Caco-2 (cell line): ENCODE results near the gene MRPL58. TPM values are rescaled to one million over a fixed set of nuclear protein-coding genes. Genes with fewer than 3 reads are reported as not detected.

Experiments used
- BruUV-seq: library from RNA; stranded (reverse); fragments of 400-500 nt; replicated peaks from 2 replicates; lab custom pipeline; 2021; lab: Mats Ljungman, UMichigan
- CTCF ChIA-PET: fragments of 300-600 bp; sonication (Branson Sonifier 250); formaldehyde crosslinking; loops from one replicate; lab custom pipeline; 2022; ENCODE audit warnings: antibody characterized with exemption; lab: Charles Lee
- POLR2A ChIA-PET: fragments of 300-600 bp; sonication (Branson Sonifier 250); formaldehyde crosslinking; loops from one replicate; lab custom pipeline; 2022; ENCODE audit warnings: antibody characterized with exemption; lab: Charles Lee
- DNase-seq, 2 experiments: peaks; one replicate each; pipeline versions ENCODE4 v3.0.0 to v3.0.0-alpha.2; 2020 to 2022
- H3K27me3 ChIP-seq: replicated peaks from 2 replicates; pipeline ENCODE4 v1.6.0; 2011; ENCODE audit warnings: low read length; ENCODE audit not compliant: control insufficient read depth, insufficient read depth
- H3K36me3 ChIP-seq: 2 replicates; pipeline ENCODE4 v1.5.1; 2011; ENCODE audit warnings: low read length; ENCODE audit not compliant: control insufficient read depth, insufficient read depth
- H3K4me1 ChIP-seq: fragments of 250-450 bp; sonication (Bioruptor Pico); 2 replicates; pipeline ENCODE4 v1.5.1; 2020; ENCODE audit warnings: mild to moderate bottlenecking
- H3K4me3 ChIP-seq: 2 replicates; pipeline ENCODE4 v1.5.1; 2011; ENCODE audit warnings: low read depth, mild to moderate bottlenecking, control low read depth, low read length
- H3K9me3 ChIP-seq: fragments of 250-450 bp; sonication (Bioruptor Pico); 2 replicates; pipeline ENCODE4 v1.5.1; 2020; ENCODE audit warnings: mild to moderate bottlenecking, moderate library complexity
- H3K27ac Mint-ChIP-seq: one replicate; pipeline ENCODE4 v1.8.0; 2022; ENCODE audit warnings: mixed read lengths; ENCODE audit not compliant: unreplicated experiment
- H3K27me3 Mint-ChIP-seq: one replicate; pipeline ENCODE4 v1.8.0; 2022; ENCODE audit warnings: mixed read lengths; ENCODE audit not compliant: insufficient read depth, unreplicated experiment
- H3K36me3 Mint-ChIP-seq: one replicate; pipeline ENCODE4 v1.8.0; 2022; ENCODE audit warnings: mild to moderate bottlenecking, mixed read lengths; ENCODE audit not compliant: insufficient read depth, unreplicated experiment
- H3K4me1 Mint-ChIP-seq: one replicate; pipeline ENCODE4 v1.8.0; 2022; ENCODE audit warnings: low read depth, mixed read lengths; ENCODE audit not compliant: unreplicated experiment
- H3K4me3 Mint-ChIP-seq: one replicate; pipeline ENCODE4 v1.8.0; 2022; ENCODE audit warnings: mild to moderate bottlenecking, moderate library complexity, mixed read lengths; ENCODE audit not compliant: unreplicated experiment
- H3K9me3 Mint-ChIP-seq: one replicate; pipeline ENCODE4 v1.8.0; 2022; ENCODE audit warnings: mixed read lengths; ENCODE audit not compliant: unreplicated experiment
- CTCF ChIP-seq, 2 experiments: fragments of 200-600 bp in 1 of 2; IDR thresholded peaks; 1 replicate in 1 of 2; 2 replicates in 1 of 2; pipeline versions ENCODE4 v1.5.1 to v1.8.0; 2011 to 2022; ENCODE audit warnings: antibody characterized with exemption in 1 of 2, control low read depth in 1 of 2, inconsistent platforms in 1 of 2, low read depth in 1 of 2, low read length in 1 of 2, mild to moderate bottlenecking in 1 of 2, moderate library complexity in 1 of 2; ENCODE audit not compliant: insufficient read depth in 1 of 2, severe bottlenecking in 1 of 2, unreplicated experiment in 1 of 2
- intact Hi-C: fragments of 100-400 bp; cut with micrococcal nuclease; formaldehyde crosslinking; loops from one replicate; pipeline ENCODE4 v1.10.0; 2022; ENCODE audit not compliant: unreplicated experiment
- total RNA-seq: library from RNA; stranded (reverse); gene quantifications from 2 replicates; pipeline ENCODE4 v1.2.3, GENCODE V29; 2022

Gene MRPL58
- total RNA-seq, 1 experiment from 2014 or later, result 61.0 TPM

GRCh38 chr17:75030161-75030560 is 17.7 kb downstream of the MRPL58 start:
- peaks cover 19% of the 10 kb centered on the region for H3K4me1 Mint-ChIP-seq
- no TSS peak for BruUV-seq
- TF ChIP-seq CTCF (IDR thresholded peaks at IDR 0.05; ENCODE audit: insufficient read depth in 1 of 2, low read depth in 1 of 2, low read length in 1 of 2, severe bottlenecking in 1 of 2, unreplicated experiment in 1 of 2), result no peak
- H3K9me3 Mint-ChIP-seq, result peaks cover 24% of the 10 kb centered on the region
- no peak overlapping the region for H3K4me3 Mint-ChIP-seq
- Histone ChIP-seq H3K27me3 (no peaks in the 10 kb centered on the region), H3K4me3 (no peak overlapping the region), H3K9me3 (peaks cover 1% of the 10 kb centered on the region; the same call in 1 of the 2 replicates), H3K36me3 (no peaks in the 10 kb centered on the region), H3K4me1 (no peaks in the 10 kb centered on the region)
- intact Hi-C loops, result no loop called here
- peaks cover 4% of the 10 kb centered on the region for H3K27me3 Mint-ChIP-seq
- H3K36me3 Mint-ChIP-seq, result peaks cover 32% of the 10 kb centered on the region
- CTCF ChIA-PET, result interaction anchor here (0.6 to 1.1 kb wide), 2 partner anchors 10 to 106 kb away, joined by 3 to 6 read pairs; partner anchors contain the start of gene OTOP2
- POLR2A ChIA-PET, result no interaction called here
- DNase-seq, result no peak
- no peak overlapping the region for H3K27ac Mint-ChIP-seq

- H3K4me1 ChIP-seq, result no peaks in the 10 kb centered on the region
- H3K27ac Mint-ChIP-seq, result peak overlapping the region; percentile 40
- H3K4me1 Mint-ChIP-seq, result peaks cover 30% of the 10 kb centered on the region
- no peaks in the 10 kb centered on the region for H3K9me3 ChIP-seq
- H3K9me3 Mint-ChIP-seq, result peaks cover 24% of the 10 kb centered on the region
- H3K36me3 ChIP-seq, result no peaks in the 10 kb centered on the region
- no peaks in the 10 kb centered on the region for H3K27me3 ChIP-seq
- ChIA-PET POLR2A (interaction anchor here (0.9 kb wide), 1 partner anchor 19 kb away, joined by 5 read pairs; the partner anchor contains the start of gene MRPL58), CTCF (interaction anchor here (0.6 to 1.9 kb wide), 5 partner anchors 19 to 119 kb away, joined by 3 to 7 read pairs (median 3); partner anchors contain the start of gene MRPL58)
- DNase-seq, result peak; percentile 60 to 68
- intact Hi-C loops, result loop anchor here (2.0 kb wide), 1 partner anchor 19 kb away; the partner anchor contains the start of gene MRPL58
- H3K4me3 ChIP-seq, result peak overlapping the region; percentile 91
- BruUV-seq, result no TSS peak
- peak overlapping the region; percentile 94 for H3K4me3 Mint-ChIP-seq
- peaks cover 4% of the 10 kb centered on the region for H3K27me3 Mint-ChIP-seq
- H3K36me3 Mint-ChIP-seq, result peaks cover 34% of the 10 kb centered on the region
- TF ChIP-seq CTCF (IDR thresholded peaks at IDR 0.05; ENCODE audit: insufficient read depth in 1 of 2, low read depth in 1 of 2, low read length in 1 of 2, severe bottlenecking in 1 of 2, unreplicated experiment in 1 of 2), result no peak
Observed at GRCh38 chr17:75031972-75032719, 19.7 kb downstream of the MRPL58 start.

GRCh38 chr17:75032720-75033280 is 20.3 kb downstream of the MRPL58 start:
- no TSS peak for BruUV-seq

More at GRCh38 chr17:75032720-75033280, 20.3 kb downstream of the MRPL58 start:
- POLR2A ChIA-PET, result interaction anchor here (0.9 kb wide), 1 partner anchor 20 kb away, joined by 5 read pairs; the partner anchor contains the start of gene MRPL58
- peak overlapping the region; percentile 40 for H3K27ac Mint-ChIP-seq
- no peak for DNase-seq
- TF ChIP-seq CTCF (IDR thresholded peaks at IDR 0.05; ENCODE audit: insufficient read depth in 1 of 2, low read depth in 1 of 2, low read length in 1 of 2, severe bottlenecking in 1 of 2, unreplicated experiment in 1 of 2), result no peak
- Histone ChIP-seq H3K27me3 (no peaks in the 10 kb centered on the region), H3K36me3 (no peaks in the 10 kb centered on the region), H3K4me1 (no peaks in the 10 kb centered on the region), H3K9me3 (no peaks in the 10 kb centered on the region), H3K4me3 (peak overlapping the region; percentile 91)
- peaks cover 24% of the 10 kb centered on the region for H3K9me3 Mint-ChIP-seq
- peak overlapping the region; percentile 94 for H3K4me3 Mint-ChIP-seq
- H3K27me3 Mint-ChIP-seq, result peaks cover 4% of the 10 kb centered on the region
- peaks cover 34% of the 10 kb centered on the region for H3K36me3 Mint-ChIP-seq
- peaks cover 30% of the 10 kb centered on the region for H3K4me1 Mint-ChIP-seq
- CTCF ChIA-PET, result interaction anchor here (0.5 to 1.9 kb wide), 5 partner anchors 20 to 71 kb away, joined by 3 to 7 read pairs (median 5); partner anchors contain the start of gene MRPL58
- intact Hi-C loops, result loop anchor here (2.0 kb wide), 1 partner anchor 20 kb away; the partner anchor contains the start of gene MRPL58
